ENCODE results near the gene PLXNA2. TPM values are rescaled to one million over a fixed set of nuclear protein-coding genes. Genes with fewer than 3 reads are reported as not detected.

The PLXNA2 gene
- total and polyA plus RNA-seq, 2 of the 8 experiments (the other 6 are each of a cell fraction or from before 2014, with no cell fraction given) = 0.33 to 1.5 TPM

DNA sequence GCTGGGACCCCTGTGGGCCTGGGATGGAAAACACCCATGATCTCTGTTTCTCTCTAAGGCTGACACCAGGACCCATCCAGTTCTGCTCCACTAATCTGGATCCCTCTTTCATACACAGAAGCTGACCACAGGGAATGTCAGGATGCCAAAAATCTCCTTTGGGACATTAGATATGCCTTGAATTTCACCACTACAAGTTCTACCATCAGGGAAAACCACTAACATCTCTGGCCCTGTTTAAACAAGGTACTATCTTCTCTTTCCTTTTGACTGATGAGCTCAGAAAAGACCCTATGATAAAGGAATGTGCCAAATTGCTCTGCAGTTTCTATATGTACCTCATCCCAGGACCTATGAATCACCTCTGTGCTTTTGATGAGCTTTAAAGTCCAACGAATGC lies 10.2 kb upstream of the PLXNA2 start:
- Histone ChIP-seq H3K23ac (ENCODE audit: insufficient read length) (no peak overlapping the region), H4K8ac (ENCODE audit: extremely low read depth, insufficient read depth, low read length) (no peak overlapping the region), H2BK15ac (ENCODE audit: low read length) (no peak overlapping the region), H2AFZ (ENCODE audit: low read length) (no peak overlapping the region), H2BK12ac (ENCODE audit: low read depth, low read length) (no peak overlapping the region), H3K36me3 (ENCODE audit: control insufficient read depth in 2 of 4, insufficient read depth in 4 of 4, low read length in 3 of 4) (no peaks in the 10 kb centered on the region), H3K4ac (replicated peaks; ENCODE audit: insufficient read length, low read depth, low read length) (no peak overlapping the region), H3K4me2 (ENCODE audit: insufficient read depth in 1 of 2, low read depth in 2 of 2, low read length in 2 of 2) (no peak overlapping the region), H2BK5ac (ENCODE audit: low read depth, low read length) (no peak overlapping the region), H3K4me1 (replicated peaks in 1 of 4; ENCODE audit: control insufficient read depth in 3 of 4, insufficient read depth in 4 of 4, low read length in 3 of 4) (peaks cover 0 to 14% (median 4%) of the 10 kb centered on the region in 4 experiments; a peak in 5 of 7 replicates), H3K56ac (replicated peaks; ENCODE audit: insufficient read length, low read depth, low read length) (no peak overlapping the region), H3K23me2 (ENCODE audit: low read depth, low read length) (0 out of 2 replicates have a peak, but pooled peaks cover 4% of the 10 kb centered on the region), H3K9ac (replicated peaks in 1 of 4; ENCODE audit: extremely low read depth in 1 of 4, low read depth in 3 of 4, low read length in 3 of 4) (no peak overlapping the region), H3K4me3 (ENCODE audit: extremely low read depth in 1 of 4, insufficient read depth in 2 of 4, low read depth in 3 of 4, low read length in 4 of 4) (no peak overlapping the region), H3K14ac (ENCODE audit: insufficient read length) (no peak overlapping the region), H2BK20ac (ENCODE audit: low read length) (no peak overlapping the region), H4K91ac (replicated peaks; ENCODE audit: insufficient read length, low read length) (no peak overlapping the region), H3K79me1 (ENCODE audit: low read depth, low read length) (no peaks in the 10 kb centered on the region), H4K20me1 (replicated peaks in 1 of 2; ENCODE audit: control insufficient read depth in 1 of 2, insufficient read depth in 2 of 2, low read length in 2 of 2) (peaks cover 0 to 2% of the 10 kb centered on the region in 2 experiments), H2AK5ac (ENCODE audit: low read depth, low read length) (no peak overlapping the region), H3K27me3 (replicated peaks in 1 of 4; ENCODE audit: control insufficient read depth in 3 of 4, extremely low read depth in 1 of 4, insufficient read depth in 3 of 4, low read length in 3 of 4) (peaks cover 4 to 21% (median 16%) of the 10 kb centered on the region in 4 experiments; a peak in 6 of 7 replicates), H3K9me3 (ENCODE audit: insufficient read depth in 2 of 2, low read depth in 1 of 2, low read length in 1 of 2) (no peaks in the 10 kb centered on the region), H3K18ac (ENCODE audit: extremely low read depth, low read length) (no peak overlapping the region), H3K79me2 (ENCODE audit: control insufficient read depth in 1 of 2, insufficient read depth in 2 of 2, low read length in 2 of 2) (no peaks in the 10 kb centered on the region), H2BK120ac (replicated peaks; ENCODE audit: low read depth, low read length) (no peak overlapping the region), H4K5ac (ENCODE audit: insufficient read length, low read depth, low read length) (no peak overlapping the region), H3K27ac (ENCODE audit: low read depth, low read length) (no peak overlapping the region)
- FAIRE-seq (no peak), DNase-seq (ENCODE audit: low read depth in 1 of 2, low spot score in 2 of 2) (no peak)
- POLR2A ChIA-PET (ENCODE audit: partially characterized antibody) = no interaction called here
- CTCF ChIA-PET (ENCODE audit: partially characterized antibody) = interaction anchor here (0.6 to 3.2 kb wide), 4 partner anchors 9 to 257 kb away, joined by 3 to 12 read pairs (median 4); partner anchors contain the start of gene PLXNA2
- 89% methylated on average over 1 of the region's 1 CpG; no CpG with 5 or more reads in 1 of the 2 experiments for WGBS, 2 experiments (ENCODE audit: extremely low coverage in 1 of 2, insufficient coverage in 1 of 2, insufficient read length in 1 of 2, insufficient replicate concordance in 2 of 2, low coverage in 1 of 2, low lambda C conversion rate in 2 of 2, missing lambda C conversion rate in 1 of 2)
